Measurements from ENCODE around the gene CRP.

DNA sequence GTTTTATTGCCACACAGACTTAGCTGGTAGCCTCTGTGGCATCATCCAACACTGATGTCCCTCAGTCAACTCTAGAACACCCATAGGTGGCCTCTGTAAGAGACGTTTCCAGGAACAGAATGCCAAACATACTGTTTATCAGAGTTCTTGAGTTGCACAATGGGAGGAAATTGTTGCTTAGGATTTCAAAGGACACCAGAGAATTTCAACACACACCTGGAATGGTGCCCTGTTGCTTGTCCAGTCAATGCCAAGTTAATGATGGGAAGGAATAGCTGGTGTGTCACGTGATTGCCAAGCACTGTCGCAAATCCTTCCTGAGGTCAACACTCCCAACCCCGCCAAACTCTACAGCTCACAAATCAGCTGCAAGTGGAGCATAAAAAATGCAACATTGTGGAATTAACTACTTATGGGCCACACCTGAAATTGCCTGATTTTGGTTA is 37.8 kb upstream of the CRP start:
- TF ChIP-seq GTF2I (CRISPR knock-in tag; conservative IDR thresholded peaks at IDR 0.05) = no peak
- TF ChIP-seq SMAD3 (CRISPR knock-in tag; IDR thresholded peaks at IDR 0.05; ENCODE audit: borderline replicate concordance) = no peak
- TF ChIP-seq, protein P1, sequence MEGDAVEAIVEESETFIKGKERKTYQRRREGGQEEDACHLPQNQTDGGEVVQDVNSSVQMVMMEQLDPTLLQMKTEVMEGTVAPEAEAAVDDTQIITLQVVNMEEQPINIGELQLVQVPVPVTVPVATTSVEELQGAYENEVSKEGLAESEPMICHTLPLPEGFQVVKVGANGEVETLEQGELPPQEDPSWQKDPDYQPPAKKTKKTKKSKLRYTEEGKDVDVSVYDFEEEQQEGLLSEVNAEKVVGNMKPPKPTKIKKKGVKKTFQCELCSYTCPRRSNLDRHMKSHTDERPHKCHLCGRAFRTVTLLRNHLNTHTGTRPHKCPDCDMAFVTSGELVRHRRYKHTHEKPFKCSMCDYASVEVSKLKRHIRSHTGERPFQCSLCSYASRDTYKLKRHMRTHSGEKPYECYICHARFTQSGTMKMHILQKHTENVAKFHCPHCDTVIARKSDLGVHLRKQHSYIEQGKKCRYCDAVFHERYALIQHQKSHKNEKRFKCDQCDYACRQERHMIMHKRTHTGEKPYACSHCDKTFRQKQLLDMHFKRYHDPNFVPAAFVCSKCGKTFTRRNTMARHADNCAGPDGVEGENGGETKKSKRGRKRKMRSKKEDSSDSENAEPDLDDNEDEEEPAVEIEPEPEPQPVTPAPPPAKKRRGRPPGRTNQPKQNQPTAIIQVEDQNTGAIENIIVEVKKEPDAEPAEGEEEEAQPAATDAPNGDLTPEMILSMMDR (IDR thresholded peaks at IDR 0.05) = no peak
- no peak for TF ChIP-seq MLX (CRISPR knock-in tag; IDR thresholded peaks at IDR 0.05)
- TF ChIP-seq, protein P2, sequence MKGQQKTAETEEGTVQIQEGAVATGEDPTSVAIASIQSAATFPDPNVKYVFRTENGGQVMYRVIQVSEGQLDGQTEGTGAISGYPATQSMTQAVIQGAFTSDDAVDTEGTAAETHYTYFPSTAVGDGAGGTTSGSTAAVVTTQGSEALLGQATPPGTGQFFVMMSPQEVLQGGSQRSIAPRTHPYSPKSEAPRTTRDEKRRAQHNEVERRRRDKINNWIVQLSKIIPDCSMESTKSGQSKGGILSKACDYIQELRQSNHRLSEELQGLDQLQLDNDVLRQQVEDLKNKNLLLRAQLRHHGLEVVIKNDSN (CRISPR knock-in tag; IDR thresholded peaks at IDR 0.05) = no peak
- TF ChIP-seq TCF7 (CRISPR knock-in tag; IDR thresholded peaks at IDR 0.05; ENCODE audit: low read depth) = no peak
- no peak for TF ChIP-seq NFYB (CRISPR knock-in tag; conservative IDR thresholded peaks at IDR 0.05; ENCODE audit: low read depth)
- TF ChIP-seq RELA (CRISPR knock-in tag; IDR thresholded peaks at IDR 0.05; ENCODE audit: borderline replicate concordance) = no peak
- no peak for TF ChIP-seq ZNF138 (CRISPR knock-in tag; conservative IDR thresholded peaks at IDR 0.05)
